Measurements from ENCODE around the gene EIF5AL1. TPM values are rescaled to one million over a fixed set of nuclear protein-coding genes. Genes with fewer than 3 reads are reported as not detected.
"Not testable (repeated sequence)": the region's sequence is repeated elsewhere in the genome, so short reads cannot be mapped to it uniquely, and the experiment has no call there.

EIF5AL1 gene
- total RNA-seq, 1 experiment from 2014 or later = 0.24 TPM

DNA sequence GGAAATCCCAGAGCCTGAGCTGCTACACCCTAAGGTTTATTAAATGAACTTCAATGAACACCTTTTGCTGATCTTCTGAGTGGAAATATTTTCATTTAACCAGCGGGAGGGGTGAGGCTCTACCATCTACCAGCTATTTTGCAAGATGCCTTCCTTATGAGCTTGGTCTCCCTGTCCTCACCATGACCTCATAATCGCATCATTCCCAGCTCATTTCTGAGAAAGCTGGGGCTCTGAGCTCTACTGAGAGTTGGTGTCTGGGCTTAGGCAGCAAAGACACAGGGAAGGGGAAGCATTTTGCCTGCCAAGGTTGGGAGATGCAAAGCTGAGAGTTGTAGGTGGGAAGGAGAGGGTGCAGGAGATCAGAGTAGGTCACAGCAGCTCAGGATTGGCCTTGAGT lies 7.8 kb upstream of the EIF5AL1 start:
- in situ Hi-C loops (cut with HindIII; ENCODE audit: low pct_unique_long_range_greater_than_20kb, low sequenced_read_pairs); DNase-seq (ENCODE audit: low read depth): not testable (repeated sequence)

DNA sequence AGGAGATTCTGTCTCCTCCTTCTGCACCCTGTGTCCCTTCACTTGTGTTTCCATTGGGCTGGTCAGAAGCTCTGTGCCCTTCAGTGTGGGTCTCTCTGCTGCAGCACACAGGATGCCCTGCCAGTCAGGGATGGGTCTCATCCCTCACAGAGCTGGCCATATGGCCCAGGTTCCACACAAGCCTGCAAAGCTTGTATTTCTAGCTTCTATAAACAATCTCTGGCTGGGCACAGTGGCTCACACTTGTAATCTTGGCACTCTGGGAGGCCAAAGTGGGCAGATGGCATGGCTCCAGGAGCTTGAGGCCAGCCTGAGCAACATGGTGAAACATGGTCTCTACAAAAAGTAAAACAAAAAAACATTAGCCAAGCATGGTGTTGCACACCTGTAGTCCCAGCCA lies 7.0 kb upstream of the EIF5AL1 start:
- not testable (repeated sequence) for DNase-seq (ENCODE audit: low read depth)

DNA sequence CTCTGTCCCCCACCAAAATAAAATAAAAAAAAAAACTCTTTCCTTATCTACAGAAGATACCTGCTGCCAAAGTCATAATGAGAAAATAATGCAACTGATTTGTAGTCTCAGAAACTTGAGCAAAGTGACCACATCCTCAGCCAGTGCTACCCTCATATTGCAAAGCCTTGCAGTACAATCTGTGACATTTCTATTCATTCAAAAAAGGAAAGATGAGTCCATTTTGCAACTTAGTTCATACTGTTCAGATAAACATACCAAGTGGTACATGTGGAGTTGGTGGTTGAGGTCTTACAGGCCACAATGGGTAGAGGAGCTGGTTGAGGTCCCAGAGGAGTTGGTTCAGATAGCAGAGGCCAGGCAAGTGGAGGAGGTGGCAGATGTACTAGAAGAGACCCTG lies 6.5 kb upstream of the EIF5AL1 start:
- in situ Hi-C loops (cut with HindIII; ENCODE audit: low pct_unique_long_range_greater_than_20kb, low sequenced_read_pairs) = no loop called here
- DNase-seq (ENCODE audit: low read depth) = no peak

More for the DNA sequence above, 7.0 kb upstream of the EIF5AL1 start:
- in situ Hi-C loops (cut with HindIII; ENCODE audit: low pct_unique_long_range_greater_than_20kb, low sequenced_read_pairs) = not testable (repeated sequence)

DNA sequence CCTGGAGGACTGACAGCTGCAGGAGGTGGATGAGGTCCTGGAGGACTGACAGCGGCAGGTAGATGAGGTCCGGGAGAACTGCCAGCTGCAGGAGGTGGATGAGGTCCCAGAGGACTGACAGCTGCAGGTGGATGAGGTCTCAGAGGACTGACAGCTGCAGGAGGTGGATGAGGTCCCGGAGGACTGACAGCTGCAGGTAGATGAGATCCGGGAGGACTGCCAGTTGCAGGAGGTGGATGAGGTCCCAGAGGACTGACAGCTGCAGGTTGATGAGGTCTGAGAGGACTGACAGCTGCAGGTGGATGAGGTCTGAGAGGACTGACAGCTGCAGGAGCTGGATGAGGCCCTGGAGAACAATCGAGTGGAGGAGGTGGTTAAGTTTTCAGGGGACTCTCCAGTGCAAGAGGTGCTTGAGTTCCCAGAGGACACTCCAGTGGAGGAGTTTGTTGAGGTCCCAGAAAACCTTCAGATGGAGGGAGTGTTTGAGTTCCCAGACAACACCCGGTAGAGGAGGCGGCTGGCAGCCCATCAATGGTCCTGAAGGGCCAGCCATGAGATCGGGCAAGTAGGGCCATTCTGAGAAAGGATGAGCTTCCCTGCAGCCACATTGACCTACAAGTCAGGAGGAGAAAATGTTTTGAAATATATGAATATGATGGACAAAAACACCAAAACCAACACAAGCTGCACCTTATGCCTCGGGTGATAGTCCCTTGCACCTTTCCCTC lies 4.7 kb upstream of the EIF5AL1 start:
- no peak for DNase-seq (ENCODE audit: low read depth)
- in situ Hi-C loops (cut with HindIII; ENCODE audit: low pct_unique_long_range_greater_than_20kb, low sequenced_read_pairs) = no loop called here

DNA sequence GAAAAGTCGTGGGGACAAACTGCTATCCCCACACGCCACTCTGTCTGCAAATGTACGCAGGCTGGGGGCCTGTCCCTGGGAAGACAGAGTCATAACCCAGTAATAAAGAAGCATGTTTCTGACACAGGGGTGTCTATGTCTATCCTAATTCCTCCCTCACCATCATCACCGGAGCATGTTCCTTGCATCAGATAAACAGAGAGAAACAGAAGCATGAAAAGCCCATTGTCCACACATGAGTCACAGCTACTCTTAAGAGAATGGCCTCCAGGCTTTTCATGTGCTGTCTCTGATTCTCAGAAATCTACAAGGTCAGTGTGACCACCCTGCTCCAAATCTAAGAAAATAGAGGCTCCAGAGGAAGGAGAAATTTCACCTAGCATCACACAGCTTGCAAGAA lies 4.1 kb upstream of the EIF5AL1 start:
- in situ Hi-C loops (cut with HindIII; ENCODE audit: low pct_unique_long_range_greater_than_20kb, low sequenced_read_pairs) = not testable (repeated sequence)

DNA sequence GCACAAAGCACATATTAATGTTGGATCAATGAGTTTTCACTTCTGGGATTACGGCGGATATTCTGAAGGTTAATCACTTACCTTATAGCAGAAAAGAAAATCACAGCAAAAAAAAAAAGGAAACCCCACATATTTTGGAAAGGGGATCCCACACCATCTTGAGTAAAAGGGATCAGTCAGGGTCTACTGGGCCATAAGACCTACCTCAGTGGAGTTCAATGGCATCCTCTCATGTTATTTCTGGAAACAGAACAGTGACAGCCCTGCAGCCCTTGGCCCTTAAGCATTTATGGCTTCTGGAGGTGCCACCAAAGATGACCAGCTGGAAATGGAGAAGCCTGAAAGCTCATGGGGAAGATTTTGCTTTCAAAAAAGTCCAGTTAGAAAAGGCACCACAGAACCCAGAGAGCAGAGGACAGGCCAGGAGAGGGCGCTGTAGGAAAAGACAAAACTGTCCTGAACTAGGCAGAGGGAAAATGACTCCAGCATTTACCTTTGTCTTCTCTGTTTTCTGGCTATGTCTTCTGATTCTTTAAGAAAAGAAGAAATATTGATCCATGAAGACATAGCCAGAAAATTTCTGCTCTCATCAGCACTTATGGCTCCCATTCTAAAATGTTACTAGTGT lies 2.9 kb upstream of the EIF5AL1 start:
- in situ Hi-C loops (cut with HindIII; ENCODE audit: low pct_unique_long_range_greater_than_20kb, low sequenced_read_pairs); DNase-seq (ENCODE audit: low read depth): not testable (repeated sequence)

More for the DNA sequence above, 4.1 kb upstream of the EIF5AL1 start:
- not testable (repeated sequence) for DNase-seq (ENCODE audit: low read depth)

DNA sequence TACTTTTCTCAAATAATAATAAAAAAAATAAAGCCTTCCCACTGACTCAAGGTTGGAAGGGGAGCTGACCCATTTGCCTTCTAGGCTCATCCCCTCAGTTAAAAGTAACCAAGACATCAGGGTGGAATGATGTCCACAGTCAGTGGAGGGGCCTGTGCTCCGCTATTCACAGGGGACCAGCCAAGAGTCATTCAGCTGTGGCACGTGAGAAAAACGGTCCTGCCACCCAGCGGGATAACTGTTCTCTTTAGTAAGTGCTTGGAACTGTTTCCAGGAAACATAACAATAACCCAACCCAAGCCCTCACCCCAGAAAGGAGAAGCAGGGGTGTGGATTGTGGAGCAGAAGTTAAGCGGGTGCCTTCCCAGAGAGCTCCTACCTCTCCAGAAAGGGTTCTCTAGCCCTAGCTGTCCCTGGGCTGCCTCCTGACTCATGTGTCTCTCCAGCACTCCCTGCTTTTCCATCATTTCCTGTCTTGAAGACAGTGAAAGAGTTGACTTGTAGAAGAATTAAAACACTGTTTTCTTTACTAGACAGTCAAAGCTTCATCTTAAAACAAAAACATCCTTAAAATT lies 2.3 kb upstream of the EIF5AL1 start:
- in situ Hi-C loops (cut with HindIII; ENCODE audit: low pct_unique_long_range_greater_than_20kb, low sequenced_read_pairs) = not testable (repeated sequence)

DNA sequence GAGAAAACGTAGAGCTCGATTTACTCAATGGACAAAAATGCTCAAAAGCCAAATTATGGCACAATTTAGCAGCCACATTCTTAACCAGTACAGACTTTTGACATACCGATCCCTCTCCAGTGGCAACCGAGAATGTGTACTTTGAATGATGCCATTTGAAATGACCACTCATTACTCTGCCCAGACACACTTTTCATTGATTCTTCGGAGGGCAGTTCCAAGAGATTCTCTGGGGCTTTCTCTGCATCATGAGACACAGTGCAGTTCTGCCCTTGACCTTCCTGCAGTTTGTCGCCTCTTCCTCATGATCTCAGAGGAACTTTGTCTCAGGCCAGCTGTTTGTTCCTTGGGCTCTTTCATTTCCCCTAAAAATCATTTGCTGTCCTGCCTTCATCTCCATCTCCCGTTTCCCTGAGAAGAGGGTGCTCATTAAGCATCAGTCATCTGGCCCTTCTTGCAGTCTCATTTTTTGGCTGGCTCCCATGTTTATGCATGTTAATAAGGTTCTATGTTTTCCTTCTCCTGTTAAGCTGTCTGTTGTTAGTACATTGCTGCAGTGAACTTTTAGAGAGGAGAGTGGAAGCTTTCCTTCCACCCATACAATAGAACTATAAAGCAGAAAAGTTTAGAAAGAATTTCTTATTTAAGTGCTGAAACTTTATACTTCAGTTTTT lies 4.3 kb downstream of the EIF5AL1 start:
- in situ Hi-C loops (cut with HindIII; ENCODE audit: low pct_unique_long_range_greater_than_20kb, low sequenced_read_pairs) = not testable (repeated sequence)

More for the DNA sequence above, 2.3 kb upstream of the EIF5AL1 start:
- not testable (repeated sequence) for DNase-seq (ENCODE audit: low read depth)

DNA sequence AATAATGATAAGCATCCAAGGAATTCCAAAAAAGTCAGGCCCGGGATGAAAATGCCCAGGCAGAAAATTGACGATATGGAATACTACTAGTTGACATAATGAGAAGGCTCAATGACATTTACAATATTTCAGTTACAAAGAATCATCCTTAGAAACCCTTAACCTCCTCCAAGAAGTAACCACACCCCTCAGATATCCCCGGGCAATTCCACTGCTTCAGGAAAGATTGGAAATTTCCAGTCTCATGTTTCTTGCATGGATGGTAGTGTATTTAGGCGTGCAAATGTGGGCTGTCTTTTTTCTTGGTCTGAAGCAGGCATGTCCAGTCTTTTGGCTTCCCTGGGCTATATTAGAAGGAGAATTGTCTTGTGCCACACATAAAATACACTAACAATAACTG lies 5.2 kb downstream of the EIF5AL1 start:
- in situ Hi-C loops (cut with HindIII; ENCODE audit: low pct_unique_long_range_greater_than_20kb, low sequenced_read_pairs); DNase-seq (ENCODE audit: low read depth): not testable (repeated sequence)

More for the DNA sequence above, 4.3 kb downstream of the EIF5AL1 start:
- not testable (repeated sequence) for DNase-seq (ENCODE audit: low read depth)

DNA sequence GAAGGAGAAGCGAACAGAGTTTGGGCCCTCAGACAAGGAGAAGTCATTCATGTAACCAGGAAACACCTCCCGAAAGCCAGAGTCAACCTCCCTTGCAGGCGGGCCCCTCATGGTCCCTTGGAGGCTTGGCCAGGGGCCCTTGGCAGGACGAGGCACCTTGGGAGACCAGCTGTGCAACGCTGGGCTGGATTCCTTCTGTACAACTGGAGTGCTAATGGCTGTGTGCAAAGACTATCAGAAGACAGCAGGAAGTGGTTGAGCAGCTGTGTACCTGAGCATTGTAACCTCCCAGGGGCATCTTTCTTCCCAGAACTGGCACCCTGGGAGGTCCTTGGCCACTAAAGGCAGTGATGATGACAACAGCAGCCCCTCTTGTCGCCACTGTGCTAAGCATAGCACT lies 9.4 kb downstream of the EIF5AL1 start:
- in situ Hi-C loops (cut with HindIII; ENCODE audit: low pct_unique_long_range_greater_than_20kb, low sequenced_read_pairs); DNase-seq (ENCODE audit: low read depth): not testable (repeated sequence)

DNA sequence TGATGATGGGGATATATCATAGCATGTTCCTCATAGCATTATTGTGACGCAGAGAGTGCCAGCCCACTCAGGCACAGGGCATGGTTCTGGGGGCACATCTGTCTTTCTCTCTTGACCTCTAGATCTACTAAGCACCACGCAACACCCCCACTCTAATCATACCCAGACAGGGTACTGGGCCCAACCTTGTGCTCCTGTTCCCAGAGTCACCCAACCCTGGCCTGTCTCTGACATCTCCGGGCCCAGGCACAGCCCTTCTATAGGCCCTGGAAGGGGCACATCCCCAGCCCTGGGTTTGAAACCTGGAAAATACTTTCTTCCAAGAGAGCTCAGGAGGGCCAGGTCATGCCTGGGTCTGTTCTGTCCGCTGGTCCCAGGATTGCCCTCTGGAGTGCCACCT lies 10.1 kb downstream of the EIF5AL1 start:
- in situ Hi-C loops (cut with HindIII; ENCODE audit: low pct_unique_long_range_greater_than_20kb, low sequenced_read_pairs); DNase-seq (ENCODE audit: low read depth): not testable (repeated sequence)

DNA sequence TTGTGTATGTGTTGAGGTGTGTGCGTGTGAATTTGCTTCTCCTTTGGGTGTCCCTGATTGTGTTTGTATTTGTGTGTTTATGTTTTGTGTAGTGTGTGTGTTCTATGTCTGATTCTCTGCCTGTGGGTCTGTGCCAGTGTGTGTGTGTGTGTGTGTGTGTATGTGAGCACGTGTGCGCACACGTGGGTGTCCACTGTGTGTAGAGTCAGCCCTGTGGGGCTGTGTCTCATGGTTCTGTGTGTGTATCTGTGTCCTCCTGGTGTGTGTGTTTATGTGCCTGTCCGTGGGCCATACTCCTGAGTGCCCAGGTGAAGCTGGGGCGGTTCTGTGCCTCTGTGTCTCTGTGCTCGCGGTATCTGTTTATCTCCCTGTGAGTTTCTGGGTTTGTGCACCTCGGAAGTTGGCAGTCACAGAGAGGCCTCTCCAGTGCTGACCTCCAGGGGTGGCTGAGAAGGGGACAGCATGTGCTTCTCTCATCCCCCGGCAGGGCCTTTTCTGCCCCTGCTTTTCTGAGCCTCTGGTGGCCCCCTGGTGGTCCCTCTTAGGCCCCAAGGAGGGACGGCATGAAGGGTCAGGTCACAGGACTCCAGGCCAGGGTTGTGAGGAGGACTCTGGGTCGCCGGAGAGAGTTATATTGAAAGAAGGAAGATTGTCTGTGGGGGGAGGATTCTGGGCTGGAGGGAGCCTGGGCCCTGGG lies 11.0 kb downstream of the EIF5AL1 start:
- DNase-seq (ENCODE audit: low read depth); in situ Hi-C loops (cut with HindIII; ENCODE audit: low pct_unique_long_range_greater_than_20kb, low sequenced_read_pairs): not testable (repeated sequence)

DNA sequence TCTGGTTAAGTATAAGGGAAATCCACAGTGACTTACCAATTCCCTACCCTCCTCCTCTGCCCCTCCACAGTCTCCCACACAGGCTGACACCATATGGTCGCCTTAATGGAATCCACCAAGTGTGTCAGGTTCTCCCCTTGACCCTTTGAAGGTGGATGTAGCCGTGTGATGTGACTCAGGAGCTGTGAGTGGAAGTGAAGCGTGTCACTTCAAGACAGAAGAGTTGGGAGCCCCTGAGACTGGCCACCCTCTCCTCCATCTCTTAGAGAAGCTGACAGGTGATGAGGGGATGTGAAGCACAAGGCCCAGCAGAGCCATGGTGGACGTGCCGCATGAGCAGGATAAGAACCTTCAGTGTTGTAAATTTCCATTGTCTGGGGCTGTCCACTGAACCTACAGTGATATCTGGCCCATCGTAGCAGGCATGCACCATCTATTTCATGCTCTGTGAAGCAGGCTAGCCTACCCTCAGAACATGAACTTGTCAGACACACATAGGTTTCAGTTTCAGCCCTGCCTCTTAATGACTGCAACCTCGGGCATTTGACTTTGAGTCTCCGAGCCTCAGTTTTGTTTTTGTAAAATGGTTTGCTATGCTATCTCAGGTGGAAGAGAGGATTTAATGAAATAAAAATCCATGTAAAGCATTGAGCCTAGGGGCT lies 12.8 kb downstream of the EIF5AL1 start:
- in situ Hi-C loops (cut with HindIII; ENCODE audit: low pct_unique_long_range_greater_than_20kb, low sequenced_read_pairs); DNase-seq (ENCODE audit: low read depth): not testable (repeated sequence)

DNA sequence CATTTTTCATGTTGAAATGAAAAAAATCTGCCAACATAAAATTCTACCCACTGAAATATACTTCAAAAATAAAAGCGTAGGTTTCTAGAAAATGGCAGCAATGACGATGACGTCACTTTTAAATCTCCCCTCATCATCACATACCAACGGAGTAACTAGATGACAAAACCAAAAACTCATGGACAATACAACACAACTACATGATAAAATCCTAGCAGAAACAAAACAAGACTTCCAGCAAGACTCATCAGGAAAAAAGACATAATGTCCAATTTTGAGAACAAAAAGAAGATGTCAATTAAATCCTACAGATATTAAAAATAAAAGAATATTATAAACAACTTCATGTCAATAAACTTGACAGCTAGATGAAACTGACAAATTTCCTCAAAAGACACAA lies 15.9 kb downstream of the EIF5AL1 start:
- DNase-seq (ENCODE audit: low read depth); in situ Hi-C loops (cut with HindIII; ENCODE audit: low pct_unique_long_range_greater_than_20kb, low sequenced_read_pairs): not testable (repeated sequence)

DNA sequence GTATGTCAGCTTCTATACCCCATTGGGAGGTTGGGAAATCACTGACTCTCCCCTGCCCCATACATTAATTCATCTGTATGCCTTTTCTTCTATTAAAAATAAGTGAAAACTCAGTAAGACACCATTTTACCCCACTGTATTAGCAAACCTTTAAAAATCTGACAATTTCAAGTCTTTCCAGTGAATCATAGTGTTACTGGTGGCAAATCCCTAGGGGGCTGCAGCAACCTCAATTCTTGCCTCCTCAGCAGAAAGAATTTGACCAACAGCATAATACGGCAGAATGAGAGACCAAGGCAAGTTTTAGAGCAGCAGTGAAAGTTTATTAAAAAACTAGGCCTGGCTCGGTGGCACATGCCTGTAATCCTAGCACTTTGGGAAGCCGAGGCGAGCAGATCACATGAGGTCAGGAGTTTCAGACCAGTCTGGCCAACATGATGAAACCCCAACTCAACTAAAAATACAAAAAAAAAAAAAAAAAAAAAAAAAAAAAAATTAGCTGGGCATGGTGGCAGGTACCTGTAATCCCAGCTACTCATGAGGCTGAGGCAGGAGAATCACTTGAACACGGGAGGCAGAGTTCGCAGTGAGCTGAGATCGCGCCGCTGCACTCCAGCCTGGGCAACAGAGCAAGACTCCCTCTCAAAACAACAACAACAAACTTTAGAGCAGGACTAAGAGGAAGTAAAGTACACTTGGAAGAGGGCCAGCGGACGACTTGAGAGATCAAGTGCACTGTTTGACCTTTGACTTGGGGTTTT lies 21.0 kb downstream of the EIF5AL1 start:
- DNase-seq (ENCODE audit: low read depth); in situ Hi-C loops (cut with HindIII; ENCODE audit: low pct_unique_long_range_greater_than_20kb, low sequenced_read_pairs): not testable (repeated sequence)

DNA sequence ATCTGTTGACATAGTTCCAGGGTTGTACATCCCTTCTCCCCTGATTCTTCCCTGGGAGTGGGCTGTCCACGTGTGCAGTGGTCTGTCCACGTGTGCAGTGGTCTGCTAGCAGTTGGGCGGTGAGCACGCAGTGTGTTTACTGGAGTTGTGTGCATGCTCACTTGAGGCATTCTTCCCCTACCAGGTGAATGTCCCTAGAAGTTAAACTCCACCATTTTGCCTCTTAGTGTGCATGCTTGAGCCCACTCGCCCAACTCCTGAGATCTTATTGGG lies 21.5 kb downstream of the EIF5AL1 start:
- DNase-seq (ENCODE audit: low read depth); in situ Hi-C loops (cut with HindIII; ENCODE audit: low pct_unique_long_range_greater_than_20kb, low sequenced_read_pairs): not testable (repeated sequence)

DNA sequence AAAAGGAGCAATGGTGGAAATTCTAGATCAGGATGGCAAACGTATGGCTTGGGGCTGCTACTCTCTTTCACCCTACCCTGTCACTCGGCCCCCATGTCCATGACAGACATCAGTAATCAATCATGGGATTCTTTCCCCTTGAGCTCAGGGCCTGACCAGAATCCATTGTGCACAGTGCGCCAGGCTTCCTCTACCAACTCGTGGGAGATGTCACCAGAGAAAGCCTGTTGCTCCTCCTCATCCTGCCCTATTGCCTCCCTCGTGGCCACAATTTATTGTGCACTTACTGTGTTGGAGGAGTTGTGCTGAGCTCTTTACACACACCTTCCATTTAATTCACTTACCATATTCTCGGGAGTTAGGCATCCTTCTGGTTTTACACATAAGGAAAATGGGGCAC lies 26.0 kb downstream of the EIF5AL1 start:
- DNase-seq (ENCODE audit: low read depth); in situ Hi-C loops (cut with HindIII; ENCODE audit: low pct_unique_long_range_greater_than_20kb, low sequenced_read_pairs): not testable (repeated sequence)
